K562 (cell line): Measurements from ENCODE around the gene NUP62CL. TPM values are rescaled to one million over a fixed set of nuclear protein-coding genes. Genes with fewer than 3 reads are reported as not detected.

Experiments used
- ATF3 ChIP-seq, 2 experiments: fragments of 450-650 bp in 1 of 2; sonication (generic) in 1 of 2; formaldehyde crosslinking in 1 of 2; IDR thresholded peaks in 1 of 2; conservative IDR thresholded peaks in 1 of 2; 2 replicates each; pipeline versions ENCODE4 v1.6.1 to v1.8.1; 2016 to 2023; ENCODE audit warnings: mild to moderate bottlenecking in 2 of 2, moderate library complexity in 2 of 2, inconsistent platforms in 1 of 2, missing genetic modification reagents in 1 of 2
- BRD9 ChIP-seq: fragments of 450-650 bp; IDR thresholded peaks from 2 replicates; pipeline ENCODE4 v1.6.1; 2018; ENCODE audit warnings: low read depth; ENCODE audit not compliant: partially characterized antibody
- C11orf30 ChIP-seq: fragments of 450-650 bp; IDR thresholded peaks from 2 replicates; pipeline ENCODE4 v1.6.1; 2016; ENCODE audit warnings: low read depth, mild to moderate bottlenecking
- FIP1L1 ChIP-seq: fragments of 200-400 bp; formaldehyde crosslinking; IDR thresholded peaks from 2 replicates; pipeline ENCODE4 v1.6.1; 2018; ENCODE audit warnings: mild to moderate bottlenecking, low read depth, low read length; ENCODE audit not compliant: poor library complexity, severe bottlenecking
- FOXA1 ChIP-seq: fragments of 450-650 bp; IDR thresholded peaks from 2 replicates; pipeline ENCODE4 v1.6.1; 2016; ENCODE audit warnings: mild to moderate bottlenecking, borderline replicate concordance
- HMG20A ChIP-seq: fragments of 450-650 bp; formaldehyde crosslinking; conservative IDR thresholded peaks from 2 replicates; pipeline ENCODE4 v1.4.0; 2020; ENCODE audit warnings: mild to moderate bottlenecking, mixed read lengths
- JUND ChIP-seq, 2 experiments: IDR thresholded peaks; 2 replicates in 1 of 2; 3 replicates in 1 of 2; pipeline ENCODE4 v1.6.1; 2011; ENCODE audit warnings: borderline replicate concordance in 2 of 2, low read depth in 2 of 2, low read length in 2 of 2, improper control_type of control experiment in 1 of 2, missing biosample characterization in 1 of 2, missing genetic modification characterization in 1 of 2, missing genetic modification reagents in 1 of 2
- NFRKB ChIP-seq: fragments of 450-650 bp; IDR thresholded peaks from 2 replicates; pipeline ENCODE4 v1.6.1; 2016; ENCODE audit warnings: low read depth
- NRF1 ChIP-seq, 2 experiments: fragments of 450-650 bp; IDR thresholded peaks in 1 of 2; conservative IDR thresholded peaks in 1 of 2; 2 replicates each; pipeline ENCODE4 v1.6.1; 2014; ENCODE audit warnings: mild to moderate bottlenecking in 2 of 2
- POLR2AphosphoS2 ChIP-seq: IDR thresholded peaks from 2 replicates; pipeline ENCODE4 v1.6.1; 2012; ENCODE audit warnings: low read length, improper control_type of control experiment
- SIRT6 ChIP-seq: IDR thresholded peaks from one replicate; pipeline ENCODE4 v1.6.1; 2012; ENCODE audit warnings: low read depth, mild to moderate bottlenecking, control low read depth, inconsistent platforms, low read length, moderate library complexity
- SP1 ChIP-seq: sonication (generic); formaldehyde crosslinking; IDR thresholded peaks from 2 replicates; pipeline ENCODE4 v1.8.1; 2022; ENCODE audit warnings: mild to moderate bottlenecking, missing genetic modification reagents
- VEZF1 ChIP-seq: fragments of 200-800 bp; sonication (Bioruptor generic); IDR thresholded peaks from 2 replicates; pipeline ENCODE4 v1.6.1; 2017; ENCODE audit warnings: missing genetic modification characterization, missing compliant biosample characterization
- XRCC3 ChIP-seq: fragments of 450-650 bp; IDR thresholded peaks from 2 replicates; pipeline ENCODE4 v1.6.1; 2017; ENCODE audit warnings: mild to moderate bottlenecking, moderate library complexity
- ZNF431 ChIP-seq: sonication (generic); formaldehyde crosslinking; IDR thresholded peaks from 2 replicates; pipeline ENCODE4 v1.8.0; 2022; ENCODE audit warnings: mild to moderate bottlenecking, missing genetic modification reagents
- ZNF57 ChIP-seq: fragments of 450-650 bp; formaldehyde crosslinking; IDR thresholded peaks from 2 replicates; pipeline ENCODE4 v1.4.0; 2020; ENCODE audit warnings: mild to moderate bottlenecking, moderate library complexity
- polyA plus RNA-seq, 8 experiments: library from polyadenylated mRNA; depleted of rRNA in 4 of 8; stranded (reverse) in 5 of 8; unstranded in 3 of 8; fragments of >200 nt; fragmentation: Nextera tagmentation in 2 of 8; fragmentation: Illumina TruSeq in 1 of 8; extraction: Ambion mirVana in 2 of 8; extraction: Trizol in 1 of 8; gene quantifications; 2 replicates each; pipeline versions ENCODE4 v1.2.1 to v1.2.3, GENCODE V29; 2011 to 2014; ENCODE audit warnings: inconsistent platforms in 1 of 8, missing spikeins in 1 of 8
- total RNA-seq, 7 experiments: library from RNA; depleted of rRNA in 6 of 7; stranded (reverse); fragments of >200 nt in 6 of 7; fragmentation: Illumina TruSeq in 2 of 7; extraction: Trizol in 2 of 7; gene quantifications; 2 replicates each; pipeline versions ENCODE4 v1.2.1 to v1.2.3, GENCODE V29; 2011 to 2021; ENCODE audit warnings: low replicate concordance in 1 of 7
- TF ChIP-seq, protein P1 (sequence below), 2 experiments: fragments of 450-650 bp in 1 of 2; sonication (generic) in 1 of 2; formaldehyde crosslinking in 1 of 2; IDR thresholded peaks; 2 replicates each; pipeline versions ENCODE4 v1.7.1 to v1.9.0; 2016 to 2022; ENCODE audit warnings: inconsistent platforms in 1 of 2, mild to moderate bottlenecking in 1 of 2, missing genetic modification reagents in 1 of 2

The NUP62CL gene
- total and polyA plus RNA-seq, 9 of the 15 experiments (the other 6 are each of a cell fraction or from before 2014, with no cell fraction given), result 29.7 to 101 (median 42.7) TPM

GRCh38 chrX:107135965-107136307, 70.3 kb downstream of the NUP62CL start (continued):
- TF ChIP-seq POLR2AphosphoS2 (no peak), BRD9 (peak; percentile 47), ZNF431 (CRISPR knock-in tag) (no peak), C11orf30 (peak; percentile 93), FIP1L1 (no peak), FOXA1 (no peak), ATF3 (IDR thresholded peaks at IDR 0.05) (peak; percentile 7; the same call in 1 of the 2 replicates), ATF3 (CRISPR knock-in tag; conservative IDR thresholded peaks at IDR 0.05) (no peak), HMG20A (no peak), SP1 (CRISPR knock-in tag) (no peak), VEZF1 (CRISPR knock-in tag) (no peak), NRF1 (conservative IDR thresholded peaks at IDR 0.05 in 1 of 2, IDR thresholded peaks at IDR 0.05 in 1 of 2) (no peak), XRCC3 (no peak), SIRT6 (no peak), JUND (IDR thresholded peaks at IDR 0.05; ENCODE audit: borderline replicate concordance, low read depth, low read length) (no peak), JUND (tag; IDR thresholded peaks at IDR 0.05; ENCODE audit: borderline replicate concordance, low read depth, low read length) (no peak), NFRKB (peak; percentile 34; the same call in 1 of the 2 replicates), ZNF57 (CRISPR knock-in tag) (no peak)
- TF ChIP-seq, protein P1, sequence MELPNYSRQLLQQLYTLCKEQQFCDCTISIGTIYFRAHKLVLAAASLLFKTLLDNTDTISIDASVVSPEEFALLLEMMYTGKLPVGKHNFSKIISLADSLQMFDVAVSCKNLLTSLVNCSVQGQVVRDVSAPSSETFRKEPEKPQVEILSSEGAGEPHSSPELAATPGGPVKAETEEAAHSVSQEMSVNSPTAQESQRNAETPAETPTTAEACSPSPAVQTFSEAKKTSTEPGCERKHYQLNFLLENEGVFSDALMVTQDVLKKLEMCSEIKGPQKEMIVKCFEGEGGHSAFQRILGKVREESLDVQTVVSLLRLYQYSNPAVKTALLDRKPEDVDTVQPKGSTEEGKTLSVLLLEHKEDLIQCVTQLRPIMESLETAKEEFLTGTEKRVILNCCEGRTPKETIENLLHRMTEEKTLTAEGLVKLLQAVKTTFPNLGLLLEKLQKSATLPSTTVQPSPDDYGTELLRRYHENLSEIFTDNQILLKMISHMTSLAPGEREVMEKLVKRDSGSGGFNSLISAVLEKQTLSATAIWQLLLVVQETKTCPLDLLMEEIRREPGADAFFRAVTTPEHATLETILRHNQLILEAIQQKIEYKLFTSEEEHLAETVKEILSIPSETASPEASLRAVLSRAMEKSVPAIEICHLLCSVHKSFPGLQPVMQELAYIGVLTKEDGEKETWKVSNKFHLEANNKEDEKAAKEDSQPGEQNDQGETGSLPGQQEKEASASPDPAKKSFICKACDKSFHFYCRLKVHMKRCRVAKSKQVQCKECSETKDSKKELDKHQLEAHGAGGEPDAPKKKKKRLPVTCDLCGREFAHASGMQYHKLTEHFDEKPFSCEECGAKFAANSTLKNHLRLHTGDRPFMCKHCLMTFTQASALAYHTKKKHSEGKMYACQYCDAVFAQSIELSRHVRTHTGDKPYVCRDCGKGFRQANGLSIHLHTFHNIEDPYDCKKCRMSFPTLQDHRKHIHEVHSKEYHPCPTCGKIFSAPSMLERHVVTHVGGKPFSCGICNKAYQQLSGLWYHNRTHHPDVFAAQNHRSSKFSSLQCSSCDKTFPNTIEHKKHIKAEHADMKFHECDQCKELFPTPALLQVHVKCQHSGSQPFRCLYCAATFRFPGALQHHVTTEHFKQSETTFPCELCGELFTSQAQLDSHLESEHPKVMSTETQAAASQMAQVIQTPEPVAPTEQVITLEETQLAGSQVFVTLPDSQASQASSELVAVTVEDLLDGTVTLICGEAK (IDR thresholded peaks at IDR 0.05), result peak; percentile 42; the same call in 1 of the 2 replicates
- TF ChIP-seq, protein P1 (CRISPR knock-in tag; IDR thresholded peaks at IDR 0.05), result no peak
